ENCODE data around the gene IGFLR1.

DNA sequence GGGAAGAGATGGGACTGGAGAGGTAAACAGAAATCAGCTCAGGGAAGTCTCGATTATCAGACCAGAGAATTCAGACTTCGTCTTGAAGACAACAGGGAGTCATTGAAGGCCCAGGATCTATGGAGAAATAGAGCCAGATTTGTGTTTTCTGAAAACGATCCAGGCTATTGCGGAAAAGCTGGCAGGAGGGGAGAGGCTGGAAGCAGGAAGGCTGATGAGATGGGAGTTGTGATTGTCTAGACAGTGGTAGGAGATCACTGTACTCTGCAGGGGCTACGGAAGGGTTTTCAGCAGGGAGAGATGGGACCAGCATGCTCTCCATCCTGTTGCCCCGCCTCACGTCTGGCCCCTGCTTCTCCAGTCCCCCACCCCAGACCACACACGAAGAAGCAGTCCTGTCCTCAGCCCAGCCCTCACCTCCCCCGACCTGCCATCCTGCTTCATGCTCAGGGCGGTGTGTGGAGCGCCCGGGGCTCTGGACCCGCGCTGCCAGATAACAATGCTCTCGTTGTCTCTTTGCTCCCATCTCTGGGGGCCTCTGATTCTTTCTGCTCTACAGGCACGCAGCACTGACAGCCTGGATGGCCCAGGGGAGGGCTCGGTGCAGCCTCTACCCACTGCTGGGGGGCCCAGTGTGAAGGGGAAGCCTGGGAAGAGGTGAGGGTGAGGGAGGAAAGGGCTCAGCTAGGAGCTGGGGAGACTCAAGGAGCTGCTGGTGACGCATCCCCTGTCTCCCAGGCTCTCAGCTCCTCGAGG, 35.0 kb upstream of the IGFLR1 start:
- TF ChIP-seq ZNF274 (IDR thresholded peaks at IDR 0.05; ENCODE audit: low read depth, low read length) (no peak), SUZ12 (IDR thresholded peaks at IDR 0.05; ENCODE audit: extremely low read depth, insufficient read depth, insufficient read length) (no peak)
